Stimulated activated effector memory CD8-positive, alpha-beta T cell treated with anti-CD3 and anti-CD28 coated beads, Interleukin-12 subunit alpha, Interleukin-12 subunit beta, amount 100 ng/mL, for 72 hours (primary cell): Measurements from ENCODE around the gene ATP8B4.
"Not testable (repeated sequence)": the region's sequence is repeated elsewhere in the genome, so short reads cannot be mapped to it uniquely, and the experiment has no call there.

Experiments
- ATAC-seq: fragments of 150-1000 bp; cut with Tn5 transposase; 2 replicates; pipeline ENCODE4 v1.10.0; 2021
- DNase-seq, 2 donors: peaks; one replicate each; pipeline ENCODE4 v3.0.0; 2021 to 2022; ENCODE audit warnings: low spot score in 2 of 2
- H3K27ac Mint-ChIP-seq: one replicate; pipeline ENCODE4 v1.8.0; 2022; ENCODE audit warnings: mild to moderate bottlenecking, mixed read lengths
- H3K36me3 Mint-ChIP-seq: one replicate; pipeline ENCODE4 v1.8.0; 2022; ENCODE audit warnings: mild to moderate bottlenecking, mixed read lengths
- H3K4me1 Mint-ChIP-seq: one replicate; pipeline ENCODE4 v1.8.0; 2022; ENCODE audit warnings: mixed read lengths
- H3K4me3 Mint-ChIP-seq: one replicate; pipeline ENCODE4 v1.8.0; 2022; ENCODE audit warnings: mild to moderate bottlenecking, mixed read lengths
- H3K9me3 Mint-ChIP-seq: one replicate; pipeline ENCODE4 v1.8.0; 2022; ENCODE audit warnings: mixed read lengths

Gene ATP8B4

GRCh38 chr15:50107591-50108408 is 11.2 kb downstream of the ATP8B4 start:
- H3K4me3 Mint-ChIP-seq: peak overlapping the region; percentile 64
- peaks cover 4% of the 10 kb centered on the region for H3K9me3 Mint-ChIP-seq
- H3K4me1 Mint-ChIP-seq: peaks cover 63% of the 10 kb centered on the region
- ATAC-seq (peak; percentile 91), DNase-seq (peak in 1 of 2 donors; percentile 78)
- peak overlapping the region; percentile 87 for H3K27ac Mint-ChIP-seq
- peaks cover 46% of the 10 kb centered on the region for H3K36me3 Mint-ChIP-seq

GRCh38 chr15:50107157-50107556 is 11.9 kb downstream of the ATP8B4 start:
- no peak for DNase-seq
- peak overlapping the region; percentile 87 for H3K27ac Mint-ChIP-seq
- ATAC-seq: peak; percentile 49
- H3K9me3 Mint-ChIP-seq: peaks cover 4% of the 10 kb centered on the region
- H3K4me1 Mint-ChIP-seq: peaks cover 60% of the 10 kb centered on the region
- H3K4me3 Mint-ChIP-seq: peak overlapping the region; percentile 64
- H3K36me3 Mint-ChIP-seq: peaks cover 42% of the 10 kb centered on the region

- peaks cover 7% of the 10 kb centered on the region for H3K9me3 Mint-ChIP-seq
- DNase-seq (no peak), ATAC-seq (peak; percentile 60)
- peaks cover 57% of the 10 kb centered on the region for H3K4me1 Mint-ChIP-seq
- peak overlapping the region; percentile 64 for H3K4me3 Mint-ChIP-seq
- peak overlapping the region; percentile 87 for H3K27ac Mint-ChIP-seq
- peaks cover 37% of the 10 kb centered on the region for H3K36me3 Mint-ChIP-seq
These were observed 12.6 kb downstream of the ATP8B4 start for GRCh38 chr15:50106457-50106856.

- H3K9me3 Mint-ChIP-seq: peaks cover 2% of the 10 kb centered on the region
- H3K36me3 Mint-ChIP-seq: peaks cover 36% of the 10 kb centered on the region
- H3K27ac Mint-ChIP-seq: no peak overlapping the region
- no peak for ATAC-seq
- H3K4me1 Mint-ChIP-seq: peaks cover 20% of the 10 kb centered on the region
- no peak for DNase-seq
- no peak overlapping the region for H3K4me3 Mint-ChIP-seq
These were observed 18.5 kb downstream of the ATP8B4 start for GRCh38 chr15:50100486-50100885.

- no peak overlapping the region for H3K27ac Mint-ChIP-seq
- no peak overlapping the region for H3K4me3 Mint-ChIP-seq
- peaks cover 2% of the 10 kb centered on the region for H3K9me3 Mint-ChIP-seq
- DNase-seq (no peak), ATAC-seq (no peak)
- H3K4me1 Mint-ChIP-seq: peaks cover 18% of the 10 kb centered on the region
- H3K36me3 Mint-ChIP-seq: peaks cover 17% of the 10 kb centered on the region
These were observed 20.5 kb downstream of the ATP8B4 start for GRCh38 chr15:50098545-50098944.

- Mint-ChIP-seq H3K4me3 (no peak overlapping the region), H3K27ac (no peak overlapping the region), H3K9me3 (no peaks in the 10 kb centered on the region), H3K36me3 (peaks cover 24% of the 10 kb centered on the region), H3K4me1 (peaks cover 6% of the 10 kb centered on the region)
- DNase-seq (no peak), ATAC-seq (no peak)
These were observed 22.9 kb downstream of the ATP8B4 start for GRCh38 chr15:50095938-50096821.

GRCh38 chr15:50089386-50089785 is 29.6 kb downstream of the ATP8B4 start:
- peaks cover 11% of the 10 kb centered on the region for H3K36me3 Mint-ChIP-seq
- not testable (repeated sequence) for ATAC-seq, H3K4me3 Mint-ChIP-seq, H3K27ac Mint-ChIP-seq, H3K4me1 Mint-ChIP-seq, H3K9me3 Mint-ChIP-seq, DNase-seq

GRCh38 chr15:50084932-50085331 is 34.1 kb downstream of the ATP8B4 start:
- peaks cover 5% of the 10 kb centered on the region for H3K9me3 Mint-ChIP-seq
- peaks cover 3% of the 10 kb centered on the region for H3K36me3 Mint-ChIP-seq
- no peaks in the 10 kb centered on the region for H3K4me1 Mint-ChIP-seq
- ATAC-seq: no peak
- no peak overlapping the region for H3K27ac Mint-ChIP-seq
- H3K4me3 Mint-ChIP-seq: no peak overlapping the region
- no peak for DNase-seq

GRCh38 chr15:50083424-50084025 is 35.5 kb downstream of the ATP8B4 start:
- no peak for DNase-seq
- peaks cover 2% of the 10 kb centered on the region for H3K36me3 Mint-ChIP-seq
- peaks cover 2% of the 10 kb centered on the region for H3K9me3 Mint-ChIP-seq
- no peak overlapping the region for H3K4me3 Mint-ChIP-seq
- no peaks in the 10 kb centered on the region for H3K4me1 Mint-ChIP-seq
- ATAC-seq: no peak
- H3K27ac Mint-ChIP-seq: no peak overlapping the region

- DNase-seq (no peak), ATAC-seq (no peak)
- Mint-ChIP-seq H3K36me3 (peaks cover 7% of the 10 kb centered on the region), H3K4me3 (no peak overlapping the region), H3K9me3 (no peaks in the 10 kb centered on the region), H3K4me1 (no peaks in the 10 kb centered on the region), H3K27ac (no peak overlapping the region)
These were observed 37.0 kb downstream of the ATP8B4 start for GRCh38 chr15:50082066-50082465.

- Mint-ChIP-seq H3K9me3 (no peaks in the 10 kb centered on the region), H3K36me3 (peaks cover 18% of the 10 kb centered on the region), H3K4me1 (peaks cover 6% of the 10 kb centered on the region), H3K4me3 (no peak overlapping the region), H3K27ac (no peak overlapping the region)
- DNase-seq (no peak), ATAC-seq (no peak)
These were observed 41.4 kb downstream of the ATP8B4 start for GRCh38 chr15:50077651-50078050.

- Mint-ChIP-seq H3K4me3 (no peak overlapping the region), H3K36me3 (peaks cover 22% of the 10 kb centered on the region), H3K4me1 (peaks cover 6% of the 10 kb centered on the region), H3K9me3 (no peaks in the 10 kb centered on the region), H3K27ac (no peak overlapping the region)
- ATAC-seq: no peak
- no peak for DNase-seq
These were observed 41.9 kb downstream of the ATP8B4 start for GRCh38 chr15:50077176-50077575.

- H3K4me3 Mint-ChIP-seq: no peak overlapping the region
- H3K4me1 Mint-ChIP-seq: peaks cover 6% of the 10 kb centered on the region
- no peaks in the 10 kb centered on the region for H3K9me3 Mint-ChIP-seq
- ATAC-seq (no peak), DNase-seq (no peak)
- H3K36me3 Mint-ChIP-seq: peaks cover 26% of the 10 kb centered on the region
- no peak overlapping the region for H3K27ac Mint-ChIP-seq
These were observed 43.7 kb downstream of the ATP8B4 start for GRCh38 chr15:50075319-50075718.

GRCh38 chr15:50071551-50072258 is 47.3 kb downstream of the ATP8B4 start:
- Mint-ChIP-seq H3K9me3 (no peaks in the 10 kb centered on the region), H3K4me1 (peaks cover 15% of the 10 kb centered on the region), H3K27ac (no peak overlapping the region), H3K4me3 (no peak overlapping the region), H3K36me3 (peaks cover 31% of the 10 kb centered on the region)
- no peak for DNase-seq
- ATAC-seq: no peak

- no peak overlapping the region for H3K4me3 Mint-ChIP-seq
- H3K27ac Mint-ChIP-seq: no peak overlapping the region
- H3K9me3 Mint-ChIP-seq: no peaks in the 10 kb centered on the region
- H3K4me1 Mint-ChIP-seq: peaks cover 25% of the 10 kb centered on the region
- ATAC-seq (no peak), DNase-seq (no peak)
- peaks cover 35% of the 10 kb centered on the region for H3K36me3 Mint-ChIP-seq
These were observed 51.0 kb downstream of the ATP8B4 start for GRCh38 chr15:50068016-50068415.
